Activated CD8-positive, alpha-beta memory T cell treated with anti-CD3 and anti-CD28 coated beads for 48 hours (primary cell): ENCODE results near the gene RNF157.

ENCODE experiments used
- DNase-seq, 3 experiments: peaks; one replicate each; pipeline ENCODE4 v3.0.0-alpha.2; 2020; ENCODE audit warnings: low read depth in 2 of 3, low spot score in 2 of 3

Gene RNF157

GRCh38 chr17:76125922-76126321 is 114.4 kb downstream of the RNF157 start:
- DNase-seq = no peak

GRCh38 chr17:76125391-76125675 is 115.0 kb downstream of the RNF157 start:
- DNase-seq = no peak

DNA sequence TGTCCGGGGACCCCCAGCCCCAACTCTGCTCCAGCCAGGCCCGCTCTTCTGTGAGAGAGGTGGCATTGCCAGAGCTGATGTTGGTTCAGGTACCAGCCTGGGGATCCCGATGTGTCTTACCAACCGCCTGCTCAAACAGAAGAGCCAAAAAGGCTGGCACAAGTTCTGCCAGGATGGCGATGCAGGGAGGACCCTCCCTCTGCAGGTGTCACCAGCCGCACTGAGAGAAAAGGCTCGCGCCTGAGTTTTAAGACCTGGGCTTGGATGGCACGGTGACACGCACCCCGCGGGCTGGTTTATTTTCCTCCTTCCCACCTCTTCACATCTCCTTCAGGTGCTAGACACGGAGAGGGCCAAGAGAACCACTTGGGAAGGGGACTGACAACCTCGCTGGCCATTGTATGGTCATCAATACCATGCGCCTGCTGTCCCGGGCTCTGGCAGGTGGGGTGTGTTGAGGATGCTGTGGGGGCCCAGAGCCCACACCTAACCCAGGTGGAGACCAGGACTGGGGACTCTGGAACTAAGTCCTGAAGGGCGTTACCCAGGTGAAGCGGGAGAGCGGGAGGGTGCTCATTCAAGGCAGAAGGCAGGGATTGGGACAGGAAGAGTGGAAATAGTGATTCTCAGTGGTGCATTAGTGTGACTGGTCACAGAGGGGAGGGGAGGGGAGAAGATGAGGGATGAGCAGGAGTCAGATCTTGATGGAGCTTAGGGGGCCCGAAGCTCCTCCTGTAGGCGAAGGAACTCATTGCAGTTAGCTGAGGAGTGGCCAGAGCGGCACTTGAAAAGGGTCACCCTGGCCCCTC is 115.5 kb downstream of the RNF157 start:
- no peak for DNase-seq

GRCh38 chr17:76123749-76124581 is 116.3 kb downstream of the RNF157 start:
- DNase-seq = no peak

DNA sequence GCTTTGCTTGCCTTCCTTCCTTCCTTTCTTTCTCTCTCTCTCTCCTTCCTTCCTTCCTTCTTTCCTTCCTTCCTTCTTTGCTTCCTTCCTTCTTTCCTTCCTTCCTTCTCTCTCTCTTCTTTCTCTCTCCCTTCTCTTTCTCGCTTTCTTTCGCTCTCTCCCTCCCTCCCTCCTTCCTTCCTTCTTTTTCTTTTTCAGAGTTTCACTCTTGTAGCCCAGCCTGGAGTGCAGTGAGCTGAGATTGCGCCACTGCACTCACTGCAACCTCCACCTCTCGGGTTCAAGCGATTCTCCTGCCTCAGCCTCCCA is 117.1 kb downstream of the RNF157 start:
- DNase-seq = no peak

- DNase-seq = no peak
Observed at GRCh38 chr17:76122431-76123190, 117.7 kb downstream of the RNF157 start.

- DNase-seq = no peak
Observed at GRCh38 chr17:76121932-76122430, 118.3 kb downstream of the RNF157 start.

DNA sequence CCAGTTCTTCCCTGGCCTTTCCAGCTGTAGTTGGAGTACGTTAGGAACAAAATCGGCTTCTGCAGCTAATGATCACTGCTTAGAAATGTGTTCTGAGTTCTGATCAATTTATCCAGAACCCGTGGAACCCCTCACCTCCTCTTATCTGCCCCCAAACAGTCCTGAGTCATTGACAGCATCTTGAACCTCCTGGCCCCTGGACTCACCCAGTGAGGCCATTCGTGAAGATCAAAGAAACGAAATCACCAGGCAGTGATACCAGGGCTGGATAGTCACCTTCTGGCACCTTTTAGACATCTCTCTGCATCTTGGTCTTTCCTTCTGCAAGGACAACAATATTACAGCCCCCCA is 119.7 kb downstream of the RNF157 start:
- DNase-seq = no peak

DNA sequence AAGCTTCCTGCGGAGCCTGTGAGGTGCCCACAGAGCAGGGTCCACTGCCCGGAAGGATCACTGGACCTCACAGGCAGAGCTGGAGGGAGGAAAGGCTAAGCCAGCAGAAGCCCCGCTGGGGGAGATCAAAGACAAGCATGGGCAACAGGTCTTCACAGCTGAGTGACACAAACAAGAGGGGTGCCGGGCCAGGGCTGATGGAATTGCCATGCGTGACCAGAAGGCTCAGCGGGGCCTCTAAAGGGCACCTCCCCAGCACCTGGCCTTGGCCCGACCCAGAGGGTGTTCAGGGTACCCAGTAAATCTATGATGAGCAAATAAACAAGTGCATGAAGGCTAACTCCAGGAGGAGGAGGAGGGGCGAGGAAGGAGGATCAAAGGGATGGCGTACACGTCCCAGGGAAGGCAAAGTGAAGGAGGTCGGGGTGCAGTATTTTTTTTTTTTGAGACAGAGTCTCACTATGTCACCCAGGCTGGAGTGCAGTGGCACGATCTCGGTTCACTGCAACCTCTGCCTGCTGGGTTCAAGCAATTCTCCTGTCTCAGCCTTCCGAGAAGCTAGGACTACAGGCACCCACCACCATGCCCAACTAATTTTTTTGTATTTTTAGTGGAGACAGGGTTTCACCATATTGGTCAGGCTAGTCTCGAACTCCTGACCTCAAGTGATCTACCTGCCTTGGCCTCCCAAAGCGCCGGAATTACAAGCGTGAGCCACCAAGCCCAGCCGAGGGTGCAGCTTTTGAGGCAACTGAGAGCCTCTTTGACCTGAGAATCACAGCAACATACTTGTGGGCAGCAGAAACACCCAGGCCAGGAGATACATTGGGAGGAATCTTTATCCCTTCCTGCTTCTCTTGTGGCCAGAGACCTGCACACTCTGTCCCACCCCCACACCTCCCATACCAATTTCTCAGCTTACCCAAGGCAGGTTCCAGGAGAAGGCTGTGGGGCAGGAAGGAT is 120.6 kb downstream of the RNF157 start:
- DNase-seq = no peak

DNA sequence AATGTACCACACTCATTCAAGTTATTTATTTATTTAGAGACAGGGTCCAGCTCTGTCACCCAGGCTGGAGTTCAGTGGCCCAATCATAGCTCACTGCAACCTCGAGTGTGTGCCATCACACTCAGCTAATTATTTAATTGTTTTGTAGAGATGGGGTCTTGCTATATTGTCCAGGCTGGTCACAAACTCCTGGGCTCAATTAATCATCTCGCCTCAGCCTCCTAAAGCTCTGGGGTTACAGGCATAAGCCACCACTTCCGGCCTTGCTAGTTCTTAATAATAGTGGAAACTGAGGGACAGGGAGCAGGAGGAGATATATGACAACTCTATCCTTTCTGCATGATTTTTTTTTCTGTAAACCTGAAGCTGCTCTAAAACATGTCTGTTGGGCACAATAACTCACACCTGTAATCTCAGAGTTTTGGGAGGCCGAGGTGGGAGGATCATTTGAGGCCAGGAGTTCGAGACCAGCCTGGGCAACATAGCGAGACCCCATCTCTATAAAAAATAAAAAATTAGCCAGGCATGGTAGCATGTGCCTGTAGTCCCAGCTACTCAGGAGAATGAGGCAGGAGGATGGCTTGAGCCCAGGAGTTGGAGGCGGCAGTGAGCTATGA is 125.0 kb downstream of the RNF157 start:
- DNase-seq = no peak

GRCh38 chr17:76111956-76112355 is 128.3 kb downstream of the RNF157 start:
- no peak for DNase-seq

GRCh38 chr17:76107509-76107908 is 132.8 kb downstream of the RNF157 start:
- DNase-seq = no peak

GRCh38 chr17:76106703-76107102 is 133.6 kb downstream of the RNF157 start:
- no peak for DNase-seq

DNA sequence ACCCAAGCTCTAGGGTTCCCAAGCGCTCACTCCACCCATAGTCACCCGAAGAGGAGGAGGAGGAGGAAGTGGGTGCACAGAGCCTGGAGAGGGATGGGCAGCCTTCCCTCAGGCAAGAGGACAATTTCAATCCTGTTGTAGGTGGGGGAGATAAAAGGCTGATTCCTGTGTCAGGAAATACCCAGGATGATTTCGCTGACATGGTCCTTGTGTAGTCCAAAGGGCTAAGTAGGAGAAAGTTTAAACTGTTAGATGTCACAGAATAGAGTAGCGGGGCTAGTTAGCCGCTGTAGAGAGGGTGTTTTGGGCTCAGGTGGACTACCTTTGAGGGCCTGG is 135.4 kb downstream of the RNF157 start:
- no peak for DNase-seq

- DNase-seq = no peak
Observed at GRCh38 chr17:76104140-76104895, 136.0 kb downstream of the RNF157 start.

GRCh38 chr17:76103274-76104139 is 136.8 kb downstream of the RNF157 start, which contains the start of gene EXOC7:
Gene EXOC7, minus strand, starts transcription at chr17:76103787. Its CDS starts 95 bp downstream, at chr17:76103692.
- DNase-seq = peak; percentile 84 to 87 (median 86)

DNA sequence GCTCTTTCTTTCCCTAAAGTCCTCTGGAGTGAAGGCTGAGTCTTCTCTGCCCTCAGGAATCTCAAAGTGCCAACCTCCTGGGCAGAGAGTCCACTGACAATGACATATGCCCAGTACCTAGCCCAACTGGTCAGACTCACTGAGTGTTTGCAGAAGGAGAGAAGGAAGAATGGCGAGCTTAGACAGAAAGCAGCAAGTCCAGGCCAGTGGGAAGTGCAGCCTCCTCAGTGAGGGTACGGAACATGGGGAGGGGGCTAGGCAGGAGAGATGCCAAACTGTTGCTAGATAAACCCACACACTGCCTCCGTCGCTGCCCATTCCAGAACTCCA is 137.4 kb downstream of the RNF157 start:
- no peak for DNase-seq

- DNase-seq = no peak
Observed at GRCh38 chr17:76097716-76098295, 142.5 kb downstream of the RNF157 start.
